HEK293T (cell line): Measurements from ENCODE around the gene MPZL3.

ENCODE experiments used
- CTCF ChIA-PET: fragments of 350-600 bp; formaldehyde crosslinking; extraction: SDS; loops from one replicate; lab custom pipeline; 2021; ENCODE audit warnings: antibody characterized with exemption, inconsistent platforms; lab: Yijun Ruan, JAX
- POLR2A ChIA-PET: fragments of 350-600 bp; formaldehyde crosslinking; extraction: SDS; loops from one replicate; lab custom pipeline; 2020; ENCODE audit warnings: antibody characterized with exemption, inconsistent platforms; lab: Yijun Ruan, JAX
- DNase-seq: peaks from one replicate; pipeline ENCODE4 v3.0.0; 2012; ENCODE audit warnings: mixed read lengths; ENCODE audit errors: extremely low spot score
- ARNT ChIP-seq: fragments of 450-650 bp; IDR thresholded peaks from 2 replicates; pipeline ENCODE4 v1.6.1; 2017; ENCODE audit warnings: mild to moderate bottlenecking
- BHLHE40 ChIP-seq: fragments of 450-650 bp; IDR thresholded peaks from 2 replicates; pipeline ENCODE4 v1.6.1; 2016; ENCODE audit warnings: mild to moderate bottlenecking, moderate library complexity, borderline replicate concordance
- CTBP1 ChIP-seq: fragments of 450-650 bp; IDR thresholded peaks from 2 replicates; pipeline ENCODE4 v1.6.1; 2016; ENCODE audit warnings: borderline replicate concordance
- ELF4 ChIP-seq: fragments of 450-650 bp; IDR thresholded peaks from 2 replicates; pipeline ENCODE4 v1.6.1; 2017; ENCODE audit warnings: antibody characterized with exemption
- FOXA1 ChIP-seq: fragments of 450-650 bp; IDR thresholded peaks from 2 replicates; pipeline ENCODE4 v1.6.1; 2016; ENCODE audit warnings: mild to moderate bottlenecking
- FOXK2 ChIP-seq: fragments of 450-650 bp; IDR thresholded peaks from 2 replicates; pipeline ENCODE4 v1.6.1; 2016; ENCODE audit warnings: mild to moderate bottlenecking
- FOXM1 ChIP-seq: fragments of 450-650 bp; IDR thresholded peaks from 2 replicates; pipeline ENCODE4 v1.6.1; 2017; ENCODE audit warnings: mild to moderate bottlenecking, borderline replicate concordance
- HDGF ChIP-seq: fragments of 450-650 bp; IDR thresholded peaks from 2 replicates; pipeline ENCODE4 v1.6.1; 2017; ENCODE audit warnings: antibody characterized with exemption, borderline replicate concordance
- L3MBTL2 ChIP-seq: fragments of 450-650 bp; conservative IDR thresholded peaks from 2 replicates; pipeline ENCODE4 v1.6.1; 2016; ENCODE audit warnings: mild to moderate bottlenecking
- LEF1 ChIP-seq: fragments of 450-650 bp; IDR thresholded peaks from 2 replicates; pipeline ENCODE4 v1.6.1; 2017; ENCODE audit warnings: mild to moderate bottlenecking, borderline replicate concordance
- NFRKB ChIP-seq: fragments of 450-650 bp; IDR thresholded peaks from 2 replicates; pipeline ENCODE4 v1.6.1; 2016; ENCODE audit warnings: mild to moderate bottlenecking, moderate library complexity
- SP1 ChIP-seq: fragments of 450-650 bp; IDR thresholded peaks from 2 replicates; pipeline ENCODE4 v1.6.1; 2017
- SUZ12 ChIP-seq: fragments of 450-650 bp; IDR thresholded peaks from 2 replicates; pipeline ENCODE4 v1.6.1; 2016; ENCODE audit warnings: mild to moderate bottlenecking
- TARDBP ChIP-seq: fragments of 450-650 bp; IDR thresholded peaks from 2 replicates; pipeline ENCODE4 v1.6.1; 2016
- ZNF384 ChIP-seq: fragments of 450-650 bp; IDR thresholded peaks from 2 replicates; pipeline ENCODE4 v1.6.1; 2016
- TF ChIP-seq, protein P1 (sequence below): fragments of 450-650 bp; IDR thresholded peaks from 2 replicates; pipeline ENCODE4 v1.6.1; 2016

The MPZL3 gene

DNA sequence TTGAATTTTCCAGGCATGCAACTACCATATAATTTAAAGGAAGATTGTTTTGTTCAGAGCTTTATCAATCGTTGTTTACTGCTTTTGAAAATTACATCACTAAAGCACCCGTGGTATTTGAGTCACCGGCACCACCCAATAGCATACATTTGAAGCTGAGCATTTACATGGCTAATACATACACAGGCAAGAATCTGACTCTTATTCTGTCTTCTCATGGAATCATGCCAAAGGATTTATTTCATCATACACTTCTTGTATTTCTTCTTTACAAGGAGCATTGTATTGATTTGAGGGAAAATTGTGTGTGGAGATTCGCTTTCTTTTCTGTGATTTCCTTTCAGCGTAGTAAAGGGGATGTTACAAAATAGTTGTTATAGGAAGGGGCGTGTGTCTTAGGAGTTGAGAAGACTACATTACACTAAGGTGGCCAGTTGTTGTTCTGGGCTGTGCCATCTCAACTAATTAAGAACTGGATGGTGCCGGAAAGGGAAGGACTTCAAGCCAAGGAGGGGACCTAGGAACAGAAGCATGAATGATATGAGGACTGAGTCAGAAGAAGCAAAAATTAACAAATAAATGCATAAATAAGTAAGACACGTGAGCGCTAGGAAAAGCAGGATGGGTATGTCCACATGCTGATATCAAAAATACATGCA lies 39.4 kb upstream of the MPZL3 start:
- TF ChIP-seq FOXM1 (no peak), LEF1 (no peak), L3MBTL2 (no peak), SP1 (no peak), TARDBP (no peak)
- TF ChIP-seq, protein P1, sequence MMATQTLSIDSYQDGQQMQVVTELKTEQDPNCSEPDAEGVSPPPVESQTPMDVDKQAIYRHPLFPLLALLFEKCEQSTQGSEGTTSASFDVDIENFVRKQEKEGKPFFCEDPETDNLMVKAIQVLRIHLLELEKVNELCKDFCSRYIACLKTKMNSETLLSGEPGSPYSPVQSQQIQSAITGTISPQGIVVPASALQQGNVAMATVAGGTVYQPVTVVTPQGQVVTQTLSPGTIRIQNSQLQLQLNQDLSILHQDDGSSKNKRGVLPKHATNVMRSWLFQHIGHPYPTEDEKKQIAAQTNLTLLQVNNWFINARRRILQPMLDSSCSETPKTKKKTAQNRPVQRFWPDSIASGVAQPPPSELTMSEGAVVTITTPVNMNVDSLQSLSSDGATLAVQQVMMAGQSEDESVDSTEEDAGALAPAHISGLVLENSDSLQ = no peak
- POLR2A ChIA-PET = no interaction called here
- CTCF ChIA-PET = no interaction called here
- DNase-seq = no peak

DNA sequence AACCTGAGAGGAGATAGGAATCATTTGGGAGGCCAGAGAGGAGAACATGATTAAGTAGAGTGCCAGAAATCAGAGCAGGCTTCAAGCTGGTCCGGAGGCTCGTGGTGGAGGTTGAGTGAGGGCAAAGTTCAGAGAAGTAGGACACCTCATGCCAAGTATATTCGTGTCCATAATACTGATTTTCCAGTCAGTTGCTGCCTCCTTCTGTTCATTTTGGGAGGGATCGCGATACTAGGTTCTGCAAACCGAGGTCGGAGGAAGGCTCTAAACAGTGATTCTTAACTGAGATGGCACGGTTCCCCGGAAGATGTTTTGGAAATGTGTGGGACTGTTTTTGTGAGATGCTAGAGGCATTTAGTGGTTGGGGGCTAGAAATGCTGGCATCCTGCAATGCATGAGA lies 38.8 kb upstream of the MPZL3 start:
- no peak for DNase-seq
- TF ChIP-seq CTBP1 = no peak
- TF ChIP-seq L3MBTL2 = 0 out of 2 replicates have a peak, but pooled peaks have one; percentile 13
- CTCF ChIA-PET = no interaction called here
- POLR2A ChIA-PET = no interaction called here

DNA sequence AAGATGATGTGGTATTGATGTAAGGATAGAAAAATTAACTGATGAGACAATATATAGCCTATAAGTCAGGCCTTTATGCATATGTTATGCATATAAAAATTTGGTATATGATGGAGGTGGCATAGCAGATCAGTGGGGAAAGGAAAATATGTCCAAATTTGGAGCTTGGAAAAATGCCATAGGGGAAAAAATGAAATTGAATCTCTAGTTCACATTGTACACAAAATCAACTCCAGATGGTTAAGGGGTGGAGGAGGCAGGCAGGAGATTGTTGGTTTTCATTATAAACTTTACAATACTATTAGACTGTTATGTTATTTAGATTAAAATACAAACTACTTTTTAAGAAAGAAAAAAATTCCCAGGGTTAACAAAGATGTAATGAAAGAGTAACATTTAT lies 37.2 kb upstream of the MPZL3 start:
- CTCF ChIA-PET = no interaction called here
- TF ChIP-seq, protein P1 = no peak
- TF ChIP-seq FOXA1 (no peak), SUZ12 (no peak), FOXM1 (no peak), TARDBP (no peak), BHLHE40 (no peak), LEF1 (no peak), CTBP1 (no peak)
- DNase-seq = no peak
- POLR2A ChIA-PET = no interaction called here

DNA sequence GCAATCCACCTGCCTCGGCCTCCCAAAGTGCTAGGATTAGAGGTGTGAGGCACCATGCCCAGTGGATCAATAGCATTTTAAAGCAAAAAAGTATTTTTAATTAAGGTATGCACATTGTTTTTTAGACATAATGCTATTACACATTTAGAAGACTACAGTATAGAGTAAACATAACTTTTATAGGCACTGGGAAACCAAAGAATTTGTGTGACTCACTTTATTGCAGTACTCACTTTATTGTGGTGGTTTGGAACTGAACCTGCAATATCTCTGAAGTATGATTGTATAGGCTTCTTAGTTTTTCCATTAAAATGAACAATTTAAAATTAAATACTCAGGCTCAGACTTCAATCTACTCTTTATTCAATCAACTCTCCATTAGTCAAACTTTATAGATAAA lies 34.8 kb upstream of the MPZL3 start:
- TF ChIP-seq, protein P1 = no peak
- TF ChIP-seq BHLHE40 (no peak), FOXK2 (no peak), HDGF (no peak), CTBP1 (no peak), SUZ12 (no peak), LEF1 (no peak), ARNT (no peak), NFRKB (no peak), SP1 (no peak), TARDBP (no peak), ZNF384 (no peak), ELF4 (no peak)
- ChIA-PET POLR2A (no interaction called here), CTCF (no interaction called here)
- DNase-seq = no peak

GRCh38 chr11:118286545-118286944 lies 34.4 kb upstream of the MPZL3 start:
- TF ChIP-seq SP1 (no peak), SUZ12 (no peak)
- TF ChIP-seq, protein P1 = peak; percentile 15; the same call in 1 of the 2 replicates
- ChIA-PET POLR2A (no interaction called here), CTCF (no interaction called here)
- DNase-seq = no peak

- CTCF ChIA-PET = no interaction called here
- no peak for DNase-seq
- TF ChIP-seq FOXK2 (no peak), ZNF384 (no peak), SP1 (no peak), FOXM1 (no peak), CTBP1 (no peak), TARDBP (no peak), FOXA1 (no peak), SUZ12 (no peak), HDGF (no peak), ARNT (no peak), LEF1 (no peak), NFRKB (no peak), ELF4 (no peak), L3MBTL2 (no peak)
- TF ChIP-seq, protein P1 = no peak
- POLR2A ChIA-PET = no interaction called here
Measured at GRCh38 chr11:118283756-118284350, 31.7 kb upstream of the MPZL3 start.
